Measurements from ENCODE around the gene CCDC14. TPM values are rescaled to one million over a fixed set of nuclear protein-coding genes. Genes with fewer than 3 reads are reported as not detected.

CCDC14 gene
- polyA plus RNA-seq, 1 experiment, result 163 TPM

GRCh38 chr3:123884203-123884831, 76.7 kb downstream of the CCDC14 start, which contains the start of gene MYLK:
MYLK (minus strand) TSS chr3:123884332; CDS start chr3:123793841, 90,491 bp downstream.
- ChIA-PET POLR2A (interaction anchor here (0.6 to 1.0 kb wide), 2 partner anchors 151 to 1033 kb away, joined by 3 read pairs; no protein-coding TSS in a partner anchor), CTCF (no interaction called here)
- Histone ChIP-seq H3K27me3 (ENCODE audit: control insufficient read depth, insufficient read depth, low read length) (no peaks in the 10 kb centered on the region), H3K9me3 (ENCODE audit: control insufficient read depth, insufficient read depth, low read length) (no peaks in the 10 kb centered on the region), H3K4me3 (ENCODE audit: low read depth, low read length) (peak within 1 kb of the TSS; percentile 87), H3K27ac (ENCODE audit: low read depth, low read length) (peak within 1 kb of the TSS; percentile 11)
- TF ChIP-seq, protein P1, sequence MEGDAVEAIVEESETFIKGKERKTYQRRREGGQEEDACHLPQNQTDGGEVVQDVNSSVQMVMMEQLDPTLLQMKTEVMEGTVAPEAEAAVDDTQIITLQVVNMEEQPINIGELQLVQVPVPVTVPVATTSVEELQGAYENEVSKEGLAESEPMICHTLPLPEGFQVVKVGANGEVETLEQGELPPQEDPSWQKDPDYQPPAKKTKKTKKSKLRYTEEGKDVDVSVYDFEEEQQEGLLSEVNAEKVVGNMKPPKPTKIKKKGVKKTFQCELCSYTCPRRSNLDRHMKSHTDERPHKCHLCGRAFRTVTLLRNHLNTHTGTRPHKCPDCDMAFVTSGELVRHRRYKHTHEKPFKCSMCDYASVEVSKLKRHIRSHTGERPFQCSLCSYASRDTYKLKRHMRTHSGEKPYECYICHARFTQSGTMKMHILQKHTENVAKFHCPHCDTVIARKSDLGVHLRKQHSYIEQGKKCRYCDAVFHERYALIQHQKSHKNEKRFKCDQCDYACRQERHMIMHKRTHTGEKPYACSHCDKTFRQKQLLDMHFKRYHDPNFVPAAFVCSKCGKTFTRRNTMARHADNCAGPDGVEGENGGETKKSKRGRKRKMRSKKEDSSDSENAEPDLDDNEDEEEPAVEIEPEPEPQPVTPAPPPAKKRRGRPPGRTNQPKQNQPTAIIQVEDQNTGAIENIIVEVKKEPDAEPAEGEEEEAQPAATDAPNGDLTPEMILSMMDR (IDR thresholded peaks at IDR 0.05; ENCODE audit: low read depth, low read length), result no peak
- DNase-seq (ENCODE audit: low read depth, low spot score), result peak; percentile 84

- H3K4me3 ChIP-seq (ENCODE audit: low read depth, low read length), result peak overlapping the region; percentile 87
- TF ChIP-seq, protein P1 (IDR thresholded peaks at IDR 0.05; ENCODE audit: low read depth, low read length), result no peak
- CTCF ChIA-PET, result interaction anchor here (4.0 kb wide), 1 partner anchor 160 kb away, joined by 14 read pairs; no protein-coding TSS in a partner anchor
- H3K27ac ChIP-seq (ENCODE audit: low read depth, low read length), result peak overlapping the region; percentile 11
- no peaks in the 10 kb centered on the region for H3K9me3 ChIP-seq (ENCODE audit: control insufficient read depth, insufficient read depth, low read length)
- no peaks in the 10 kb centered on the region for H3K27me3 ChIP-seq (ENCODE audit: control insufficient read depth, insufficient read depth, low read length)
- POLR2A ChIA-PET, result interaction anchor here (1.0 kb wide), 1 partner anchor 150 kb away, joined by 3 read pairs; no protein-coding TSS in a partner anchor
- no peak for DNase-seq (ENCODE audit: low read depth, low spot score)
These were observed 77.3 kb downstream of the CCDC14 start for GRCh38 chr3:123883701-123884202.

- Histone ChIP-seq H3K27me3 (ENCODE audit: control insufficient read depth, insufficient read depth, low read length) (no peaks in the 10 kb centered on the region), H3K27ac (ENCODE audit: low read depth, low read length) (no peak overlapping the region), H3K4me3 (ENCODE audit: low read depth, low read length) (peak overlapping the region; percentile 87), H3K9me3 (ENCODE audit: control insufficient read depth, insufficient read depth, low read length) (no peaks in the 10 kb centered on the region)
- CTCF ChIA-PET, result interaction anchor here (4.0 kb wide), 1 partner anchor 160 kb away, joined by 14 read pairs; no protein-coding TSS in a partner anchor
- TF ChIP-seq, protein P1 (IDR thresholded peaks at IDR 0.05; ENCODE audit: low read depth, low read length), result no peak
- no peak for DNase-seq (ENCODE audit: low read depth, low spot score)
- POLR2A ChIA-PET, result no interaction called here
These were observed 77.9 kb downstream of the CCDC14 start for GRCh38 chr3:123883111-123883510.

DNA sequence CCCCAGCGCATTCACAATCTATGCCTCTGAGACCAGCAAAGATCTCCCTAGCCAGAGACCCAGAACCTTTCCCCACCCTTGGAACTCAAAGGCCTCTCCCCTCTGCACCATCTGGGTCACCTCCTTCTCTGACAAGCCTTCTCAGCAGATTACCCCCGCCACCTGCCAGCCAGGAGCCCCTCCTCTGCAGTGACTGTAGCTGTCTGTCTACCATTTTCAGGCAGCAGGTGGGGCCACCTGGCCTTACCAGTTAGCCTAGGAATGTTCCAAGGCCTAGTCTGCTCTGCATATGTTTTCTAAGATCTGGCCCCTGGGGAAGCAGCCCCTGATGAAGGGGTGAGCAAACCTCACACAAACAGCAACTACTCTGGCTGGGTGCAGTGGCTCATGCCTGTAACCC, 79.3 kb downstream of the CCDC14 start:
- H3K9me3 ChIP-seq (ENCODE audit: control insufficient read depth, insufficient read depth, low read length), result no peaks in the 10 kb centered on the region
- ChIA-PET POLR2A (no interaction called here), CTCF (interaction anchor here (0.7 to 4.0 kb wide), 7 partner anchors 9 to 158 kb away, joined by 3 to 14 read pairs (median 3); no protein-coding TSS in a partner anchor)
- no peaks in the 10 kb centered on the region for H3K27me3 ChIP-seq (ENCODE audit: control insufficient read depth, insufficient read depth, low read length)
- no peak for DNase-seq (ENCODE audit: low read depth, low spot score)
- H3K4me3 ChIP-seq (ENCODE audit: low read depth, low read length), result peak overlapping the region; percentile 87
- TF ChIP-seq, protein P1 (IDR thresholded peaks at IDR 0.05; ENCODE audit: low read depth, low read length), result no peak
- H3K27ac ChIP-seq (ENCODE audit: low read depth, low read length), result no peak overlapping the region

- ChIA-PET POLR2A (no interaction called here), CTCF (interaction anchor here (0.5 to 4.0 kb wide), 10 partner anchors 9 to 278 kb away, joined by 3 to 14 read pairs (median 3); no protein-coding TSS in a partner anchor)
- H3K9me3 ChIP-seq (ENCODE audit: control insufficient read depth, insufficient read depth, low read length), result no peaks in the 10 kb centered on the region
- DNase-seq (ENCODE audit: low read depth, low spot score), result peak; percentile 13
- no peaks in the 10 kb centered on the region for H3K27me3 ChIP-seq (ENCODE audit: control insufficient read depth, insufficient read depth, low read length)
- no peak overlapping the region for H3K27ac ChIP-seq (ENCODE audit: low read depth, low read length)
- TF ChIP-seq, protein P1 (IDR thresholded peaks at IDR 0.05; ENCODE audit: low read depth, low read length), result peak; percentile 73
- peak overlapping the region; percentile 87 for H3K4me3 ChIP-seq (ENCODE audit: low read depth, low read length)
These were observed 79.9 kb downstream of the CCDC14 start for GRCh38 chr3:123880998-123881561.

Data from AG04450 (cell line).